Measurements from ENCODE around the gene GRIK4.

DNA sequence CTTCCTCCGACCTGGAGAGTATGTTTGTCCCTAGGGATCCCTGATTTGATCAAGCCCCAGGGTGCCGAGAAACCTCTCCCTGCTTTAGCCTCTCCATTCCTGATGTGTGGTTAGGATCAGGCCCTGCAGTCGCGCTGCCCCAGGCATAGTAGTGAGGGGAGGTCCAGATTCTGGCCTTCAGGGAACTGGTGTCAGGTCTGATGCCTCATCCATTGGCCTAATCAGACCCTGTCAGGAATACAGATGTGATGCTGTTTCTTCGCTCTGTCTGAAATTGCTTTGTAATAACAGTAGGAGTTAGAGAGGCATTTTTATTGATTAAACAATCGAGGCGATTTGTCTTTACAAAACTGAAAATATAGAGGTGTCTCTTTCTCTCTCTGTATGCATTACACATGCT lies 75.2 kb downstream of the GRIK4 start:
- TF ChIP-seq, protein P1, sequence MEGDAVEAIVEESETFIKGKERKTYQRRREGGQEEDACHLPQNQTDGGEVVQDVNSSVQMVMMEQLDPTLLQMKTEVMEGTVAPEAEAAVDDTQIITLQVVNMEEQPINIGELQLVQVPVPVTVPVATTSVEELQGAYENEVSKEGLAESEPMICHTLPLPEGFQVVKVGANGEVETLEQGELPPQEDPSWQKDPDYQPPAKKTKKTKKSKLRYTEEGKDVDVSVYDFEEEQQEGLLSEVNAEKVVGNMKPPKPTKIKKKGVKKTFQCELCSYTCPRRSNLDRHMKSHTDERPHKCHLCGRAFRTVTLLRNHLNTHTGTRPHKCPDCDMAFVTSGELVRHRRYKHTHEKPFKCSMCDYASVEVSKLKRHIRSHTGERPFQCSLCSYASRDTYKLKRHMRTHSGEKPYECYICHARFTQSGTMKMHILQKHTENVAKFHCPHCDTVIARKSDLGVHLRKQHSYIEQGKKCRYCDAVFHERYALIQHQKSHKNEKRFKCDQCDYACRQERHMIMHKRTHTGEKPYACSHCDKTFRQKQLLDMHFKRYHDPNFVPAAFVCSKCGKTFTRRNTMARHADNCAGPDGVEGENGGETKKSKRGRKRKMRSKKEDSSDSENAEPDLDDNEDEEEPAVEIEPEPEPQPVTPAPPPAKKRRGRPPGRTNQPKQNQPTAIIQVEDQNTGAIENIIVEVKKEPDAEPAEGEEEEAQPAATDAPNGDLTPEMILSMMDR (IDR thresholded peaks at IDR 0.05), result no peak
- TF ChIP-seq EP300 (IDR thresholded peaks at IDR 0.05), result no peak
